HG03095 (cell line): Measurements from ENCODE around the gene THY1.
"Not testable (repeated sequence)": the region's sequence is repeated elsewhere in the genome, so short reads cannot be mapped to it uniquely, and the experiment has no call there.

Experiments used
- ATAC-seq: cut with Tn5 transposase; IDR thresholded peaks from one replicate; pipeline ENCODE4 v1.9.1; 2021; ENCODE audit warnings: moderate library complexity; ENCODE audit not compliant: unreplicated experiment

The THY1 gene

GRCh38 chr11:119422809-119423508 lies at the start of gene THY1:
THY1 (minus strand) TSS chr11:119423172; CDS start chr11:119420905, 2,267 bp downstream.
- ATAC-seq = no peak

GRCh38 chr11:119472186-119472855 lies 49.3 kb upstream of the THY1 start:
- no peak for ATAC-seq

GRCh38 chr11:119471329-119471728 lies 48.4 kb upstream of the THY1 start:
- ATAC-seq = no peak

GRCh38 chr11:119470317-119471291 lies 47.6 kb upstream of the THY1 start:
- ATAC-seq = no peak

GRCh38 chr11:119469506-119469905 lies 46.5 kb upstream of the THY1 start:
- no peak for ATAC-seq

- ATAC-seq = no peak
These were observed 45.5 kb upstream of the THY1 start for GRCh38 chr11:119468511-119468910.

GRCh38 chr11:119461229-119461963 lies 38.4 kb upstream of the THY1 start:
- ATAC-seq = no peak

- ATAC-seq = no peak
These were observed 37.6 kb upstream of the THY1 start for GRCh38 chr11:119460582-119460981.

- ATAC-seq = no peak
These were observed 37.1 kb upstream of the THY1 start for GRCh38 chr11:119460097-119460496.

GRCh38 chr11:119459293-119459976 lies 36.5 kb upstream of the THY1 start:
- no peak for ATAC-seq

- not testable (repeated sequence) for ATAC-seq
These were observed 32.7 kb upstream of the THY1 start for GRCh38 chr11:119455708-119456107.

GRCh38 chr11:119455241-119455640 lies 32.3 kb upstream of the THY1 start:
- not testable (repeated sequence) for ATAC-seq

- ATAC-seq = no peak
These were observed 30.9 kb upstream of the THY1 start for GRCh38 chr11:119453881-119454280.

- ATAC-seq = no peak
These were observed 27.8 kb upstream of the THY1 start for GRCh38 chr11:119450590-119451326.

GRCh38 chr11:119449498-119449897 lies 26.5 kb upstream of the THY1 start:
- ATAC-seq = no peak

GRCh38 chr11:119448380-119448779 lies 25.4 kb upstream of the THY1 start:
- no peak for ATAC-seq

- no peak for ATAC-seq
These were observed 24.8 kb upstream of the THY1 start for GRCh38 chr11:119447664-119448242.

GRCh38 chr11:119446871-119447663 lies 24.1 kb upstream of the THY1 start:
- ATAC-seq = no peak
